ENCODE data around the gene AVP. TPM values are rescaled to one million over a fixed set of nuclear protein-coding genes. Genes with fewer than 3 reads are reported as not detected.
"Not testable (repeated sequence)": the region's sequence is repeated elsewhere in the genome, so short reads cannot be mapped to it uniquely, and the experiment has no call there.

AVP gene
- total RNA-seq, 1 experiment from 2014 or later: not detected

- H3K9me2 ChIP-seq (ENCODE audit: insufficient read depth): no peaks in the 10 kb centered on the region
- H3K36me3 ChIP-seq (ENCODE audit: low read depth): no peaks in the 10 kb centered on the region
- BruUV-seq (replicated peaks): no TSS peak
- H2AFZ ChIP-seq: no peak overlapping the region
- 0 out of 2 replicates have a peak, but pooled peaks cover 7% of the 10 kb centered on the region for H3K4me1 ChIP-seq (replicated peaks; ENCODE audit: insufficient read depth)
- no peak overlapping the region for H3K27ac ChIP-seq
- no peaks in the 10 kb centered on the region for H3K79me2 ChIP-seq (ENCODE audit: low read depth)
- ChIA-PET CTCF (no interaction called here), POLR2A (ENCODE audit: unreplicated experiment) (no interaction called here)
- no peak for TF ChIP-seq CTCF (conservative IDR thresholded peaks at IDR 0.05)
- no peaks in the 10 kb centered on the region for H3K9me3 ChIP-seq (ENCODE audit: insufficient read depth, low read depth)
- H4K20me1 ChIP-seq (ENCODE audit: insufficient read depth): no peaks in the 10 kb centered on the region
- no peaks in the 10 kb centered on the region for H3F3A ChIP-seq (ENCODE audit: insufficient read depth, low read depth)
- H3K4me3 ChIP-seq: no peak overlapping the region
- H3K27me3 ChIP-seq (ENCODE audit: insufficient read depth, low read depth): no peaks in the 10 kb centered on the region
- intact Hi-C loops (cut with micrococcal nuclease; ENCODE audit: unreplicated experiment): no loop called here
- DNase-seq: no peak
- no peak overlapping the region for H3K4me2 ChIP-seq
Measured at GRCh38 chr20:3126527-3126859, 42.0 kb upstream of the AVP start.

- POLR2A ChIA-PET (ENCODE audit: unreplicated experiment); H2AFZ ChIP-seq; H3K9me3 ChIP-seq (ENCODE audit: insufficient read depth, low read depth); H4K20me1 ChIP-seq (ENCODE audit: insufficient read depth); intact Hi-C loops (cut with micrococcal nuclease; ENCODE audit: unreplicated experiment); BruUV-seq (replicated peaks); H3K4me3 ChIP-seq; H3F3A ChIP-seq (ENCODE audit: insufficient read depth, low read depth); H3K27me3 ChIP-seq (ENCODE audit: insufficient read depth, low read depth); H3K4me2 ChIP-seq; H3K27ac ChIP-seq; CTCF ChIA-PET; H3K36me3 ChIP-seq (ENCODE audit: low read depth); DNase-seq; H3K79me2 ChIP-seq (ENCODE audit: low read depth); H3K4me1 ChIP-seq (replicated peaks; ENCODE audit: insufficient read depth); H3K9me2 ChIP-seq (ENCODE audit: insufficient read depth): not testable (repeated sequence)
Measured at GRCh38 chr20:3125776-3126526, 41.4 kb upstream of the AVP start.

- DNase-seq; POLR2A ChIA-PET (ENCODE audit: unreplicated experiment); BruUV-seq (replicated peaks); H4K20me1 ChIP-seq (ENCODE audit: insufficient read depth); H3F3A ChIP-seq (ENCODE audit: insufficient read depth, low read depth); CTCF ChIA-PET; intact Hi-C loops (cut with micrococcal nuclease; ENCODE audit: unreplicated experiment); H3K4me3 ChIP-seq; H3K27ac ChIP-seq; H3K4me1 ChIP-seq (replicated peaks; ENCODE audit: insufficient read depth); H2AFZ ChIP-seq; H3K9me2 ChIP-seq (ENCODE audit: insufficient read depth); H3K27me3 ChIP-seq (ENCODE audit: insufficient read depth, low read depth); H3K36me3 ChIP-seq (ENCODE audit: low read depth); H3K9me3 ChIP-seq (ENCODE audit: insufficient read depth, low read depth); H3K79me2 ChIP-seq (ENCODE audit: low read depth); H3K4me2 ChIP-seq: not testable (repeated sequence)
Measured at GRCh38 chr20:3124773-3125560, 40.4 kb upstream of the AVP start.

GRCh38 chr20:3124163-3124562, 39.6 kb upstream of the AVP start:
- H3K36me3 ChIP-seq (ENCODE audit: low read depth); H3K27ac ChIP-seq; H3K4me1 ChIP-seq (replicated peaks; ENCODE audit: insufficient read depth); DNase-seq; intact Hi-C loops (cut with micrococcal nuclease; ENCODE audit: unreplicated experiment); BruUV-seq (replicated peaks); H3K9me3 ChIP-seq (ENCODE audit: insufficient read depth, low read depth); POLR2A ChIA-PET (ENCODE audit: unreplicated experiment); CTCF ChIA-PET; H3K4me2 ChIP-seq; H4K20me1 ChIP-seq (ENCODE audit: insufficient read depth); H3K4me3 ChIP-seq; H2AFZ ChIP-seq; H3K9me2 ChIP-seq (ENCODE audit: insufficient read depth); H3K79me2 ChIP-seq (ENCODE audit: low read depth); H3K27me3 ChIP-seq (ENCODE audit: insufficient read depth, low read depth); H3F3A ChIP-seq (ENCODE audit: insufficient read depth, low read depth): not testable (repeated sequence)

Data from PC-9 (cell line).